OCI-LY7 (cell line): ENCODE results near the gene GCSAM.

Experiments used
- CTCF ChIP-seq: fragments of 200-600 bp; sonication (generic); conservative IDR thresholded peaks from 2 replicates; pipeline ENCODE4 v1.5.1; 2014; ENCODE audit warnings: mild to moderate bottlenecking, antibody characterized with exemption, low read length, moderate library complexity, mixed read lengths
- EZH2phosphoT487 ChIP-seq: fragments of 200-600 bp; sonication (generic); IDR thresholded peaks from 2 replicates; pipeline ENCODE4 v1.6.1; 2018; ENCODE audit warnings: low read depth, borderline replicate concordance, mild to moderate bottlenecking, mixed run types, antibody characterized with exemption, low read length, moderate library complexity, mixed read lengths

GRCh38 chr3:112119962-112120836, 12.8 kb downstream of the GCSAM start:
- TF ChIP-seq CTCF (no peak), EZH2phosphoT487 (no peak)
